K562 treated with DMSO at 1 percent for 24 hours (cell line): Measurements from ENCODE around the gene SAMMSON. TPM values are rescaled to one million over a fixed set of nuclear protein-coding genes. Genes with fewer than 3 reads are reported as not detected.

Experiments used
- total RNA-seq: library from RNA; unstranded; fragments of 300-600 nt; gene quantifications from 2 replicates; pipeline ENCODE4 v1.2.3, GENCODE V29; 2022; ENCODE audit warnings: low read depth; ENCODE audit not compliant: insufficient read depth

SAMMSON gene
- 0.50 and 0.93 TPM in 2 replicates for total RNA-seq

GRCh38 chr3:69999140-70000027 is at the start of gene SAMMSON:
SAMMSON (plus strand) TSS chr3:69999733.

